HG02623 (cell line): ENCODE measurements around the gene BDH1.
"Not testable (repeated sequence)": the region's sequence is repeated elsewhere in the genome, so short reads cannot be mapped to it uniquely, and the experiment has no call there.

Experiments used
- ATAC-seq: cut with Tn5 transposase; IDR thresholded peaks from one replicate; pipeline ENCODE4 v1.9.1; 2021; ENCODE audit warnings: moderate library complexity; ENCODE audit not compliant: unreplicated experiment

BDH1 gene, protein sequence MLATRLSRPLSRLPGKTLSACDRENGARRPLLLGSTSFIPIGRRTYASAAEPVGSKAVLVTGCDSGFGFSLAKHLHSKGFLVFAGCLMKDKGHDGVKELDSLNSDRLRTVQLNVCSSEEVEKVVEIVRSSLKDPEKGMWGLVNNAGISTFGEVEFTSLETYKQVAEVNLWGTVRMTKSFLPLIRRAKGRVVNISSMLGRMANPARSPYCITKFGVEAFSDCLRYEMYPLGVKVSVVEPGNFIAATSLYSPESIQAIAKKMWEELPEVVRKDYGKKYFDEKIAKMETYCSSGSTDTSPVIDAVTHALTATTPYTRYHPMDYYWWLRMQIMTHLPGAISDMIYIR

DNA sequence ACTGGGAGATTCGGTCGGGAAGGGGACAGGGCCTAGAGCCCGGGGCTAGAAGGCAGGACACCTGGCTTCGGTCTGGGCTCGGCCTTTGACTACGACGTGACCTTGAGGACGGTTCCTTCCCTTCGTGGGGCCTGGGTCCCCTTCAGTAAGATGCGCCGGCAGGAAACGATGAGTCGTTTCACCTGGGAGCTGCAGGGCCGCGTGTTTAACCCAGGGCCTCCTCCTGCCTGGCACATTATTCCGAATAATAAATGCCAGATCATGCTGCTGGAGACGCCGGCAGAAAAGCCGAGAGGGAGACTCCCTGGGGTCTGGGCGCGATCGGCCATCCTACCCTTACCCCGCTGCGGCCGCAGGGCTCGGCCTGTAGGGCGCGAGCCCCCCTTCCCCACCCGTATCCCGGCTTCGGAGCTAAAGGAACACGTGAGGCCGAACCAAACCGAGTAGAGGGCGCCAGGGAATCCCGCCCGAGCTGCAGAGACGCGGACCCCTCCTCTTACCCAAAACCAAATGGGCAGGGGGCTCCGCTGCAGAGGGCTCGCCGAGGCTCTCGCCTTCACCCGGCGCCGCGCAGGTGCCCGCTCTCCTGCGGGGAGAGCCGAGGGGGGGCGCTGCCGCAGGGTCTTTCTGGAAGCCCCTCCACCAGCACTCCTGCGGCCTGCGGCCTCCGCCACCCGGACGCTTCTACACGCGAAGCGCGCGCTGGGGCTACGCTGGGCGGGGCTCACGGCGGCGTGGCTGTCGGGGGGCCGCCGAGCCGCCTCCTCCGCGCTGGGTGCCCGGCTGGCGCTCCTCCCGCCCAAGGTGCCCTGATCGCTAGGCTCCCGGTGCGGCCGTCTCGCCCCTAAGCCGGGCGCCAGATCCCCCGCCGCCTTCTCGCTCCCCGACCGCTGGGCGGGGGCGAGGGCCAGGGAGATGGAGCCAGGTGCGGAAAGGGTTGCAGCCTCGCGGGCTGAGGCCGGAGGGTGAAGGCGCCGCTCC, at the start of gene BDH1:
BDH1 (minus strand) TSS at position 688 of the 981 bp plus-strand sequence. CDS start 9,525 bp downstream, outside the sequence.
- peak; percentile 27 for ATAC-seq

DNA sequence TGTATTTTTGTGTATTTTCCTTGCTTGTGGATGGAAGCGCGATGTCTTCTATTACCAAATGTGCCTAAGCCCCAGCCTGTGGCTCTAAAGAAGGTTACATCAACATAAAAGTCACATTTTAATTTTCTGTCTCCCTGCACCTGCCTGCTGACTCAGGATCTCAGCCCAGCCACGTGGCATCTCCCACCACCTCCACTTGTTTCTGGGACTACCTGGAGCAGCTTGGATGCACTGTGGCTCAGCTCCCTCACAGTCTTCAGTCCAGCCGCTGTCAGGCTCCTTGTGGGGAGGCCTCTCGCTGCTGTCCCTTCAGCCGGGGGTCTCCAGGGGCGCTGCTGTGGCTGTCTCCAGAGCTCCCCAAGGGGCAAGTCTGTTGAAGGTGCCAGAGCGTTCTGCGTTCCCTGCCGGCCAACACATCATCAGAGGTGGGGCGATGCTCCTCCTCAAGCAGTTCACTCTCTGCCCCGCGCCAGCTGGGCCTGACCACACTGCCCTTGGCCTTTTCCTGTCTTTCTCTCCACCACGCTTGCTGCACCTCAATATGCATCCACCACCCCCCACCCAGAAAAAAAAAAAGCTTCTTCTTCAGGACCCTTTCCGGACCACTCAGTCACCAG, 47.7 kb upstream of the BDH1 start:
- no peak for ATAC-seq

DNA sequence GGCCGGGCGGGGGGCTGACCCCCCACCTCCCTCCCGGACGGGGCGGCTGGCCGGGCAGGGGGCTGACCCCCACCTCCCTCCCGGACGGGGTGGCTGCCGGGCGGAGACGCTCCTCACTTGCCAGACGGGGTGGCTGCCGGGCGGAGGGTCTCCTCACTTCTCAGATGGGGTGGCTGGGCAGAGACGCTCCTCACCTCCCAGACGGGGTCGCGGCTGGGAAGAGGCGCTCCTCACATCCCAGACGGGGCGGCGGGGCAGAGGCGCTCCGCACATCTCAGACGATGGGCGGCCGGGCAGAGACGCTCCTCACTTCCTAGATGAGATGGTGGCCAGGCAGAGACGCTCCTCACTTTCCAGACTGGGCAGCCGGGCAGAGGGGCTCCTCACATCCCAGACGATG, 46.6 kb upstream of the BDH1 start:
- ATAC-seq: not testable (repeated sequence)

DNA sequence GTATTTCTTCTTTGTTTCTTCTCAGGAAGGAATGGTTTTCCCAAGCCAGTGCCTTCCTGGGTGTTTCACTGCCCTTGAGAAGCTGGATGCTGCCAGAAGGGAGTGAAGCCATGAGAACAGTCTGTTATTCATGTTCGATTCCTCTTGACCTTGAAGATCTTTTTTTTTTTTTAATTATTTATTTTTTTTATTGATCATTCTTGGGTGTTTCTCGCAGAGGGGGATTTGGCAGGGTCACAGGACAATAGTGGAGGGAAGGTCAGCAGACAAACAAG, 45.7 kb upstream of the BDH1 start:
- not testable (repeated sequence) for ATAC-seq

DNA sequence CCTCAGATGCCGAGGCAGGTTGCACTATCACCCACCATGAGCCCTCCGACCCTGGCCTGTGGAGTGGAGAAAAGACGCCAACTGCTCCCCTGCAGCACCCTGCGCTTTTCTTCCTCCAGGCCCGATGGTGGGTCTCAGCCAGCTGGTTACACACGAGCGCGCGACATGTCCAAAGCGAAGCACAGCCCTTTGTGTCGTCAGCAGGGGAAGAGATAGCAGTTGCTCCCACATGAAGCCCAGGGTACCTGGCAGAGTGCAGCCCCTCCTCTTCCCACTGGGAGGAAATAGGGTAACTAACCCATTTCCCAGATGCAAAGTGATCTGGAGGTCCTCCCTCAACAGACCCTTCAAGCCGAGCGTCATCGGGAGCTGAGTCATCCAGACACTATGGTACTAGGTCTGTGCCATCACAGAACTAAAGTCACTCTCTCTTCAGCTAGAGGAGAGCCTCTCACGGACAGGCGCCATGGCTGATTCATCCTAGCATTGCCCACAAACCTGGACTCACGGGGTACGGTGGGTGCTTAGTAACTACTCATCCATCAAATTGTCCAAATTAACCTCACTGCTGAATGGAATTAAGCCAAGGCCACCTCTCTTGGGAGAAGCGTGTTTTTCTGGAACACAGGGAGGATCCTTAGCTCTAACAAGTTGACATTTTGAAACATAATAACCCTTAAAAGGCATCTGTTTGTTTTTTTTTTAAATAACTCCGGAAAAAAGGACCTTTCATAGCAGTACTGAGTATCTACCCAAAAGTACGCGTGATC, 45.2 kb upstream of the BDH1 start:
- ATAC-seq: no peak

DNA sequence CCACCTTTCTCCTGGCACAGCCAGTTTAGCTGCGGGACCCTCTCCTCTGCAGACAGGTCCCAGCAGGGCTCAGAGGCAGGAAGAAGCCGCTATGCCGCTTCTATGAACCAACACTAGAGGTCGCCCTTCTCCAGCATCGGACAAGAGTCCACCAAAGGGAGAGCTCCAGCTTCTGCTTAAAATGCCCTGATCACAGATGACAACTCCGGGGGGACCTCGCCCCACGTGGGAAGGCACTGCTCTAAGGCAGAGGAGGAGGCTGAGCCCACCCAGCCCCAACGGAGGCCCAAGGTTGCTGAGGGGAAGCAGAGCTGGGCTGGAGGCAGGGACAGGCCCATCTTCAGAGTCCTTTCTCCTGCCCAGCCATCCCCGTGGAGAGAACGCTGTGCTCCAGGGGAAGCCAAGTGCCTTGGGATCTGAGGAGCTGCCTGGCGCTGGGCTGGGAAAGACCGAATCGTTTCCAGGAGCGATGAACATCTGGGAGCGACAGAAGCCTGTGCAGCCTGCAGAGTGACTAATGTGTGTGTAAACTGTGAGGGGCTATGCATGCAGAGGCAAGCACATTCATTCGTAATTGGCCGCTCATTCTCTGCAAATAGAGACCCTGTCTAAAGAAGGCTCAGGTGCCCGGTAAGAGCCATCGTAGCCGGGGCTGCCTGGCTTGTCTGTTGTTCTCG, 43.5 kb upstream of the BDH1 start:
- ATAC-seq: no peak

DNA sequence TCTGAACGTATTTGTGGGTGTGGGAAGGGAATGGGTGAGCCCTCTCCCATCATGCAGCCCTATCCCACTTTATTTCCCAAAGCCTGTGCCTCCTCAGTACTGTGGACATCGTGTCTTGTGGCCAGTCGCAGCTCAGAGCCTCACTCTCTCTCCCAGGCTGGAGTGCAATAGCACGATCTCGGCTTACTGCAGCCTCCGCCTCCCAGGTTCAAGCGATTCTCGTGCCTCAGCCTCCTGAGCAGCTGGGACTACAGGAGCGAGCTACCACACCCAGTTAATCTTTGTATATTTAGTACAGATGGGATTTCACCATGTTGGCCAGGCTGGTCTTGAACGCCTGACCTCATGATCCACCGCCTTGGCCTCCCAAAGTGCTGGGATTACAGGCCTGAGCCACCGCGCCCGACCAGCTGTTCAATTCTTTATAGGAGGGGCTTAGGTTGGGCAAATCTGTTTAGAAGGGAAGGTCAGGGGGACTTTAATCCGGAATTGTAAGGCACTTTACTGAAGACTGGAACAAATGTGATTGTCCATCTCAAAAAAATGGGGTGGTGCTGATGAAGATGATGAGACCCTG, 42.7 kb upstream of the BDH1 start:
- no peak for ATAC-seq

DNA sequence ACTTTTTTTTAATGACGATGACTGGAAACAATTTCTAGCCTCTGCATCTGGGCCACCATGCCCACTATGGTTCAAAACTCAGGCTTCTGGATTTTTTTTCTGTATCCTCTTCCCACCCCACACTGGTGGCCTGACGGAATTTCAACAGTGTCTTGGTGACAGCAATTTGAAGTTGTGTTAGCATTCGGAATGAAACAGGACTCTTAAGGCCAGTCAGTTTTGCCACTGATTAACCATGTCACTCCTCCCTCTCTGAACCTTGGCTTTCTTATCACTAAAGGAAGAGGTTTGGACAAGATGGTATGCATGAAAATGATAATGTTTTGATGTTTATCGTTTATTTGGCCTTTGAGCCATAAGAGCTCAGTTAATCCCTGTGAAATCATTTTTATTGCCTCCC, 41.6 kb upstream of the BDH1 start:
- ATAC-seq: no peak

DNA sequence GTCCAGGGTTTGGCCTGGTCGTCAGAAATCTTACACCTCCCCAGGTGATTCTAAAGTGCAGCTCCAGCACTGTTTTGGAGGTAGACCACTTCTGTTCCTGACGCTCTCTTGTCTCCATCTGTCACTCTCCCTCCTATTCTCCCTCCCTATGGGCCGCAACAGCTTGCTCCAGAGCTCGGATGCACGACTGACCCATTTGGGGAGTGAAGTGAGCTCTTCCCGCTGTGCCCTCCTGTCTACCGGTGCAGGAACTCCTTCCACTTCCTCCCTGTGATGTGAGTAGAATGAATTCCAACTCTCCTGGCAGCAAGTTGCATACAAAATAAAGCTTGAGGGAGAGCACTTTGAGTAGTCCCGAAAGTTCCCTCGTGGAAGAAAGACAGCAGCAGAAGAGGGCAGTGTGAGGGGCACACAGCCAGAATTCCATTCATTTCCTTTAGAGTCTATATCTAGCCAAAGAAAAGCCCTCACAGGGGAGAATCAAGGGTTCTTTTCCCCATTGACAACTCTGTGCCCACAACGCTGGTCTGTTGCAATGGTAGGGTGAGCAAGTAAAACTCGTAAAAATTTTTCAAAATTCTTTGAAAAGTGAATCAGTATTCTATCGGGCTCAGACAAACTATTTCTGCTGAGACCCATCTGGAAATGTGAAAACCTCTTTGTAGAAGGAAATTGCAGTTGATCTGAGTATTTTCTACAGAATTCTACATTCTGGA, 39.9 kb upstream of the BDH1 start:
- no peak for ATAC-seq

DNA sequence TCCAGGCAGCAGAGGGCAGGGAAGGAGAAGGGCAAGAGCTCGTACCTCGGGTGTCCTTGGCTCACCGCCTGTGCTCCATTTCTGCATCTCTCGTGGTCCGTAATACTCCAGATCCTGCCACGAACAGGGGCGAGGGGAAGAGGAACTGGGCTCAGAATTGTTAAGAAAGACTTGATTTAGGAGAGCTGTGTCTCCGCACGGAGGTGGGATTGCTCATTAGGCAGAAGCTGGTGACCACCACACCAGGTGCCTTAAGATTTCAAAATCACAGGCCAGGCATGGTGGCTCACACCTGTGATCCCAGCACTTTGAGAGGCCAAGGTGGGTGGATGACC, 37.2 kb upstream of the BDH1 start:
- no peak for ATAC-seq

DNA sequence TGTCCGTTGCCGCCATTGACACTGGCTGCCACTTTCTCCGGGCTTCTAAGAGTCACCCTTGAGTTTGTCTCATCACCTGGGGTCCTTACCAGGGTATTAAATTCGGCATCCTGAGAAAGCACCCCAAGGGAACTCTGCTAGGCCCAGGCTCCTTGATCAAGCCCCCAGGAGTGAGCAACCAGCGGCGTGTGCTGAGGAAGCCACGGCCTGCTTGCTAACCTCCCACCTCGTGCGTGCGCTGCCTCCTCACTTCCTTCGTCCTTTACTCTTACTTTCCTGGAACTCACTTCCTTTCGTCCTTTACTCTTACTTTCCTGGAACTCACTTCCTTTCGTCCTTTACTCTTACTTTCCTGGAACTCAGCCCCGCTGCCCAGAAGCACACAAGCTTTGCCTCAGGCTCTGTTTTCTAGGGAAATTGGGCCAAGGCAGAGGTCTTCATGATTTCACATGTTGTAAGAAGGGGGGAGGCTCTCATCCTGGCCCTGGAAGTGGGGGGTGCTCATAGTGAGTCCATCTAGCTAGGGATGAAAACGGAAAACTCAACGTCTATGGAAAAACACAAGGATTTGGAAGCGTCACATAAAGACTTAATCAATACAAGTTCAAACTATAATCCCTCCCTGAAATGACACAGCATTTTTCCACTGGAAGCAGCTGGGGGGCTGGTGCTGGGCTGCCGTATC, 36.7 kb upstream of the BDH1 start:
- ATAC-seq: no peak

DNA sequence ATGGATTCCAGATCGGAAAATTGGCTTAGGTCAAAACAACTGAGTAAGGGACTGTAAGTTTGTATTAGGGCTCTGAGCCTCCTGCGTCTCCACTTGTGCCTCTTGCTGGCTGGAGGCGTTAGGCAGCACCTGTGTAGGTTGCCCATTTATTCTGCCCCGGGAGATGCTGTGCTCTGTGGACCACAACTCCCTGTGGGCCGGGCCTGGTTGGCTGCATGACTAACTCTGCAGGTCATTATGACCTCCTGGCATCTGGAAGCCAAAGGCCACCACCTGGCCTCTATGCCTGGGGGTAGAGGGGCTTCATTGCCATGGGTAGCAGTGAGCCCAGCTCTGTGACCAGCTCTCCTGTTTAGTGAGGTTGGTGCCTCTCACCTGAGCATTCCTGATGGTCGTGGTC, 36.0 kb upstream of the BDH1 start:
- ATAC-seq: no peak

DNA sequence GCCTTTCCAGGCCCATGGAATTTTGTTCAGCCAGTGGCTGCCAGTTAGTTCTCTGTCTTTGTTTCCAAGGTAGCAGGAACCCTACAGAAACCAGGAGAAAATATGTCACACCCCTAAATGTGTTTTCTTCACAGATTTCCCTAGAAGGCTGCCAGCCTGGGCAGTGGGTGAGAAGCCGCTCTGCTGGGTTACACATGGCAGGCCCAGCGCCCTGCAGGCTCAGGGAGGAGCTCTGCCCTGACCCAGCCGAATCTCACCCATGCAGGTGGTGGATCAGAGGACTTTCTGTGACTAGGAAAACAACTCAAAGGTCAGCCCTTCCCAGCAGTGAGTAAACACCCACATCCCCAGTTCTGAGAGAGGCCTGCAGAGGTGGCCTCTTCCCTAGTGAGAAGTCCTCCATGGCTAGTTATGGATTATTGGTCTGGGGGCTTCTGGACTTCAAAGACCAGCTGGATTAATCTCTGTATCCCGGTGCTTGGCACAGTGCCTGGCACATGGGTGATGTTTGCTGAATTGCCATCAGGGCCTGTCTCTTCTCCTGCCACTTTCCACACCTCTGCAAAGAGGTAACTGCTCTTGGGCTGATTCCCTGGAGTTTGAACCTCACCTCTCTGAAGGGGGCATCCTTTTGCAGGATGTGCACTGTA, 34.7 kb upstream of the BDH1 start:
- no peak for ATAC-seq

DNA sequence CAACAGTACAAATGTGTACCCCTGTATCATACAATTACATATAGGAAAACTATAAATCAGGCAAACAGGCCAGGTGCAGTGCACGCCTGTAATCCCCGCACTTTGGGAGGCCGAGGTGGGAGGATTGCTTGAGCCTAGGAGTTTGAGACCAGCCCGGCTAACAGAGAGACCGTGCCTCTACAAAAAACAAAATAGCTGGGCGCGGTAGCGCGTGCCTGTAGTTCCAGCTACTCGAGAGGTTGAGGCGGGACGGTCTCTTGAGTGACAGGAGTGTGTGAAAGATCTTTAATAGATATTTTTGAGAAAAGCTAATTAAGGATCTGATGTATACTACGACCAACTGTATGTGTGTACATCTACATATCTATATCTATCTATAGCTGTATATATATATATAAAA, 33.8 kb upstream of the BDH1 start:
- no peak for ATAC-seq

DNA sequence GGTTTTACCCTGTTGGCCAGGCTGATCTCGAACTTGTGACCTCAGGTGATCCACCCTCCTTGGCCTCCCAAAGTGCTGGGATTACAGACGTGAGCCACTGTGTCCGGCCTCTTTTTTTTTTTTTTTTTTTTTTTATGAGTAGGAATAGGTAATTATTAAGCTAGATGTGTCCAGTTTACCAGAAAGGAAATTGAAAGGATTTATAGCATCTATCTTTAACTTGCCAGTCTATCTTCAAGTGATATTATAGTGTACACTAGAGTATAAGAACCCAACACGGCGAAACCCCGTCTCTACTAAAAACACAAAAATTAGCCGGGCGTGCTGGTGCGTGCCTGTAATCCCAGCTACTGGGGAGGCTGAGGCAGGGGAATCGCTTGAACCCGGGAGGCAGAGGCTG, 31.0 kb upstream of the BDH1 start:
- ATAC-seq: not testable (repeated sequence)

DNA sequence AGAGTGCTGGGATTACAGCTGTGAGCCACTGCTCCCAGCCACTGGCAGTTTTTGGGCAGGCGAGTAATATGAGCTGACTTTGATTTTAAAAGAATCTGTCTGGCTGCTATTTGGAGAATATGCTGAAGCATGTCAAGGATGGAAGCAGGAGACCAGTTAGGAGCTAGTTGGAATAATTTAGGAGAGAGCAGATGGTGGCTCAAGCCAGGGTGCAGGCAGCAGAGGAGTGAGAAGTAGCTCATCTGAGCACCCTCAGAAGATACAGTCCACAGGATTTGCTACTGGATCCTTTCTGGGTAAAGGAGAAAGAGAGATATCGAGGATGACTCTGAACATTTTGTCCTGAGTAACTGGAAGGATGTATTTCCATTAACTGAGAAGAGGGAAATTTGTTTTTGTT, 30.4 kb upstream of the BDH1 start:
- ATAC-seq: no peak

DNA sequence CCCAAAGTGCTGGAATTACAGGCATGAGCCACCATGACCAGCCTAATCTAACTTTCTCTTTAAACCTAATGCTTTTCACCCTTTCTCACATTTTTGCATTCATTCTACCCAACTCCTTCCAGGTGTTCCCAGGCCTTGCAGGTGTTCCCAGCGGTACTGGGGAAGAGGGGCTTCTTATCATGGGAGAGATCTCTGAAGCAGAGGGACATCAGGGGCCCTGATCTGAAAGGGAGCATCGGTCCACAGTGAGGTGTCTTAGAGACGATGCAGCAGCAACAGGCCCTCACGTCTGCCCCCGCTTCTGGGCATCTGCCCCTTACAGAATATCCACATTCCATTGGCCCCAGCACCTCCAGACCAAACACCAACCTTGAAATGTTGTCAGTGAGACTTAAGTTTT, 29.0 kb upstream of the BDH1 start:
- no peak for ATAC-seq

DNA sequence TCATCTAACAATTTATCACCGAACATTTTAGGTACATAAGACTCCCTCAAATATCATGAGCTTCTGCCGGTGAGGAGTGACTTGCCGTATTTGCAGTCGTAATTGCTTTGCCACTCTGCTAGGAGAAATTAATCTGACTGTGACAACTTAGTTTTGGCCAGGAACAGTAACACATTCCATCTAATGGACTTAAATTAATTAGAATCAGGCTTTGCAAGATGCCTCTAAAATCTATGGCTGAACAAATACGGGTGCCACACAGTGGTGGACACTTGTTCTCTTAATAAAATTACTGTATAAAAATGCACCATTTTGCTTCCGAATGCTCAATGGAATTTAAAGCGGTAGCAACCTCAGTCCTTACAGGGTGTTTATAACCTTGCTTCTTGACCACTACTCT, 27.6 kb upstream of the BDH1 start:
- ATAC-seq: no peak

DNA sequence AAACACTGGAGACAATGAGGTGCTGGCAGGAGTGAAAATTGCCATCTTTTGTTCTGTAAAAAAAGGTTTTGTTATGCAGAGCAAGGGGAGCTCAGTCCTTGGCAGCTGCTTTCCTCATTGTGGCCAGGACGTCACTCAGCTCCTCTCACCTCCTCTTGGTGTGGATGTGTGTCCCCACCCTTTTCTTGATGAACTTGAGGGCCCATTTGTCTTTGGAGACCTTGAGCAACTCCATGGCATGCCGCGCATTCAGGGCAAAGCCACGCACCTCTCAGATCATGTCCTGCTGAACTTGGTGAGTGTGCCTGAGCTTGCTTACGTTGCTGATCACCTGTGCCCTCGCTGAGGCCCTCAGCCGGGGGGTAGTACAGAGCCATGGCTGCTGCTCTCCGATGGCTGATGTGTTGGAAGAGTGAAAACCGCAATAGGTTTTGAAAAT, 24.5 kb upstream of the BDH1 start:
- ATAC-seq: no peak
